H9 (cell line): ENCODE data around the gene C10orf143. TPM values are rescaled to one million over a fixed set of nuclear protein-coding genes. Genes with fewer than 3 reads are reported as not detected.

Source experiments
- DNase-seq: peaks from one replicate; pipeline ENCODE4 v3.0.0-alpha.2; 2017
- H2AFZ ChIP-seq: one replicate; pipeline ENCODE4 v1.6.1; 2013; ENCODE audit warnings: mild to moderate bottlenecking, low read length, control low read depth, moderate library complexity
- H2AK5ac ChIP-seq: 2 replicates; pipeline ENCODE4 v1.6.1; 2013; ENCODE audit warnings: low read length, control low read depth, mixed read lengths; ENCODE audit not compliant: insufficient read length
- H2BK120ac ChIP-seq: one replicate; pipeline ENCODE4 v1.6.1; 2013; ENCODE audit warnings: low read depth, mild to moderate bottlenecking, low read length, control low read depth, inconsistent platforms; ENCODE audit not compliant: poor library complexity, severe bottlenecking
- H2BK12ac ChIP-seq: 2 replicates; pipeline ENCODE4 v1.6.1; 2013; ENCODE audit warnings: low read length, control low read depth, mixed read lengths, low read depth; ENCODE audit not compliant: insufficient read length
- H2BK15ac ChIP-seq: 2 replicates; pipeline ENCODE4 v1.6.1; 2013; ENCODE audit warnings: low read depth, low read length, control low read depth
- H2BK20ac ChIP-seq: one replicate; pipeline ENCODE4 v1.6.1; 2013; ENCODE audit warnings: low read depth, mild to moderate bottlenecking, low read length, control low read depth, inconsistent platforms; ENCODE audit not compliant: poor library complexity, severe bottlenecking
- H2BK5ac ChIP-seq: 2 replicates; pipeline ENCODE4 v1.6.1; 2013; ENCODE audit warnings: low read length, control low read depth, mixed read lengths; ENCODE audit not compliant: insufficient read length
- H3K14ac ChIP-seq: 2 replicates; pipeline ENCODE4 v1.6.1; 2013; ENCODE audit warnings: low read length, control low read depth; ENCODE audit not compliant: insufficient read depth
- H3K18ac ChIP-seq: 2 replicates; pipeline ENCODE4 v1.6.1; 2013; ENCODE audit warnings: low read depth, mild to moderate bottlenecking, mixed read lengths, low read length, control low read depth; ENCODE audit not compliant: insufficient read length
- H3K23ac ChIP-seq: 2 replicates; pipeline ENCODE4 v1.6.1; 2013; ENCODE audit warnings: low read length, control low read depth, mixed read lengths, low read depth; ENCODE audit not compliant: insufficient read length
- H3K23me2 ChIP-seq: 2 replicates; pipeline ENCODE4 v1.6.1; 2013; ENCODE audit warnings: low read depth, mild to moderate bottlenecking, mixed read lengths, low read length, control low read depth; ENCODE audit not compliant: insufficient read length, poor library complexity, severe bottlenecking
- H3K27ac ChIP-seq: 2 replicates; pipeline ENCODE4 v1.5.1; 2013; ENCODE audit warnings: low read length, control low read depth, mixed read lengths, low read depth; ENCODE audit not compliant: insufficient read length
- H3K27me3 ChIP-seq: 2 replicates; pipeline ENCODE4 v1.6.1; 2013; ENCODE audit warnings: low read length, control low read depth, inconsistent platforms; ENCODE audit not compliant: insufficient read depth
- H3K4ac ChIP-seq: 2 replicates; pipeline ENCODE4 v1.6.1; 2013; ENCODE audit warnings: low read depth, mild to moderate bottlenecking, control low read depth, inconsistent platforms, low read length, moderate library complexity
- H3K4me1 ChIP-seq: 2 replicates; pipeline ENCODE4 v1.6.1; 2013; ENCODE audit warnings: low read length, control low read depth, inconsistent platforms; ENCODE audit not compliant: insufficient read depth
- H3K4me2 ChIP-seq: 2 replicates; pipeline ENCODE4 v1.6.1; 2013; ENCODE audit warnings: low read length, control low read depth, mixed read lengths; ENCODE audit not compliant: insufficient read length, insufficient read depth
- H3K56ac ChIP-seq: 2 replicates; pipeline ENCODE4 v1.6.1; 2013; ENCODE audit warnings: low read depth, mild to moderate bottlenecking, mixed read lengths, low read length, control low read depth; ENCODE audit not compliant: insufficient read length
- H3K79me1 ChIP-seq: 2 replicates; pipeline ENCODE4 v1.6.1; 2013; ENCODE audit warnings: low read depth, mild to moderate bottlenecking, moderate library complexity, low read length, control low read depth, inconsistent platforms; ENCODE audit not compliant: insufficient read depth, poor library complexity, severe bottlenecking
- H3K79me2 ChIP-seq: 2 replicates; pipeline ENCODE4 v1.6.1; 2013; ENCODE audit warnings: low read length, control low read depth, inconsistent platforms; ENCODE audit not compliant: insufficient read depth
- H3K9ac ChIP-seq: 2 replicates; pipeline ENCODE4 v1.6.1; 2013; ENCODE audit warnings: low read length, control low read depth, mixed read lengths; ENCODE audit not compliant: insufficient read length; ENCODE audit errors: extremely low read depth
- H3K9me3 ChIP-seq: one replicate; pipeline ENCODE4 v1.6.1; 2013; ENCODE audit warnings: low read depth, low read length, inconsistent platforms; ENCODE audit not compliant: control insufficient read depth
- H3T11ph ChIP-seq: one replicate; pipeline ENCODE4 v1.6.1; 2013; ENCODE audit warnings: mild to moderate bottlenecking, low read length, control low read depth, inconsistent platforms
- H4K20me1 ChIP-seq: one replicate; pipeline ENCODE4 v1.6.1; 2013; ENCODE audit not compliant: control insufficient read depth, insufficient read length, insufficient read depth
- H4K5ac ChIP-seq: 2 replicates; pipeline ENCODE4 v1.6.1; 2013; ENCODE audit warnings: low read depth, mild to moderate bottlenecking, mixed read lengths, low read length, control low read depth; ENCODE audit not compliant: insufficient read length
- H4K8ac ChIP-seq: replicated peaks from 2 replicates; pipeline ENCODE4 v1.6.1; 2013; ENCODE audit warnings: low read length, control low read depth, mixed read lengths, low read depth; ENCODE audit not compliant: insufficient read length
- H4K91ac ChIP-seq: 2 replicates; pipeline ENCODE4 v1.6.1; 2013; ENCODE audit warnings: low read depth, mild to moderate bottlenecking, moderate library complexity, mixed read lengths, low read length, control low read depth; ENCODE audit not compliant: insufficient read length
- H3K27ac Mint-ChIP-seq, 3 experiments: 2 replicates in 2 of 3; 3 replicates in 1 of 3; pipeline ENCODE4 v1.8.0; 2020 to 2021; ENCODE audit warnings: mixed read lengths in 3 of 3, mild to moderate bottlenecking in 1 of 3, moderate library complexity in 1 of 3
- H3K27me3 Mint-ChIP-seq: 2 replicates; pipeline ENCODE4 v1.8.0; 2021; ENCODE audit warnings: low read depth, mild to moderate bottlenecking, moderate library complexity, mixed read lengths
- H3K36me3 Mint-ChIP-seq, 3 experiments: 2 replicates in 2 of 3; 3 replicates in 1 of 3; pipeline ENCODE4 v1.8.0; 2020 to 2021; ENCODE audit warnings: low read depth in 3 of 3, mixed read lengths in 3 of 3; ENCODE audit not compliant: insufficient read depth in 1 of 3
- H3K4me1 Mint-ChIP-seq, 2 experiments: 2 replicates each; pipeline ENCODE4 v1.8.0; 2020; ENCODE audit warnings: mixed read lengths in 2 of 2
- H3K4me3 Mint-ChIP-seq, 2 experiments: 2 replicates in 1 of 2; 3 replicates in 1 of 2; pipeline ENCODE4 v1.8.0; 2020 to 2021; ENCODE audit warnings: mild to moderate bottlenecking in 2 of 2, mixed read lengths in 2 of 2, moderate library complexity in 1 of 2
- H3K9me3 Mint-ChIP-seq, 2 experiments: 2 replicates in 1 of 2; 3 replicates in 1 of 2; pipeline ENCODE4 v1.8.0; 2020; ENCODE audit warnings: mild to moderate bottlenecking in 2 of 2, mixed read lengths in 2 of 2, moderate library complexity in 1 of 2
- WGBS: extraction: QIAGEN DNeasy Blood & Tissue Kit; methylation state at CpG from one replicate; pipeline ENCODE4 v1.1.7; 2013; ENCODE audit warnings: missing lambda C conversion rate, low lambda C conversion rate, mixed read lengths; ENCODE audit not compliant: insufficient read length; ENCODE audit errors: extremely low coverage; 5-methylcytosine and 5-hydroxymethylcytosine counted together
- total RNA-seq: library from RNA; stranded (reverse); gene quantifications from 2 replicates; pipeline ENCODE4 v1.2.1, GENCODE V29; 2021
- TF ChIP-seq, protein P1 (sequence below): fragments of 200-600 bp; sonication (generic); conservative IDR thresholded peaks from 3 replicates; pipeline ENCODE4 v1.8.0; 2021; ENCODE audit warnings: antibody characterized with exemption, mild to moderate bottlenecking

The C10orf143 gene
- total RNA-seq, 1 experiment from 2014 or later = 0.94 TPM

DNA sequence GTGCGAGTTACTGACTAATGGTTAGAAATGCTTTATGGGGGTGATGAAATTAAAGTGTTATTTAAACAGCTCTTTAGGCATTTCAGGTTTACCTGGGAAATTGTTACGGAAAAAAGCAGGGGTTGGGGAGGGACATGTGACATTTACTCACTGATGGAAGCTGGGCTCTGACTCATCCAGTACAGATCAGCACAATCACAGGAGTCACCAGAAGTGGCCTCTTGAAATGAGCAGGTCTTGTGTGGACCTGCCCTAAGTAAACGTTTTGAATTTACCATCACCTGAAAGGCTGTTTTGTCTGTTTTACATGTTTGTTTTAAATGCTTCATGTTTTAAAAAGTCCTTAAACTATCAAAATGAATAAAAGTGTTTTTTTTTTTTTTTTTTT lies 27.8 kb upstream of the C10orf143 start:
- peaks cover 22 to 26% of the 10 kb centered on the region in 2 experiments for H3K4me1 Mint-ChIP-seq
- H3K36me3 Mint-ChIP-seq = peaks cover 8 to 32% (median 15%) of the 10 kb centered on the region in 3 experiments
- Histone ChIP-seq H3K27ac (no peak overlapping the region), H3K18ac (no peak overlapping the region), H3K4ac (no peak overlapping the region), H4K5ac (no peak overlapping the region), H3K27me3 (no peaks in the 10 kb centered on the region), H2BK20ac (no peak overlapping the region), H3K4me2 (no peak overlapping the region), H2BK120ac (no peak overlapping the region), H3K4me1 (peaks cover 7% of the 10 kb centered on the region; the same call in 1 of the 2 replicates), H3K9ac (no peak overlapping the region), H2BK15ac (no peak overlapping the region), H3K56ac (no peak overlapping the region), H4K20me1 (no peaks in the 10 kb centered on the region), H3K23me2 (peaks cover 10% of the 10 kb centered on the region), H3K79me1 (peaks cover 10% of the 10 kb centered on the region), H2BK12ac (no peak overlapping the region), H3T11ph (no peak overlapping the region), H4K91ac (no peak overlapping the region), H2BK5ac (no peak overlapping the region), H3K14ac (no peak overlapping the region), H3K9me3 (no peaks in the 10 kb centered on the region), H2AFZ (no peak overlapping the region), H3K79me2 (peaks cover 43% of the 10 kb centered on the region; the same call in 1 of the 2 replicates), H3K23ac (no peak overlapping the region), H4K8ac (no peak overlapping the region), H2AK5ac (no peak overlapping the region)
- no peaks in the 10 kb centered on the region for H3K9me3 Mint-ChIP-seq
- no CpG with 5 or more reads among the region's 3 CpGs for WGBS
- DNase-seq = no peak
- H3K4me3 Mint-ChIP-seq = peak overlapping the region; percentile 91 to 93
- H3K27ac Mint-ChIP-seq = peak overlapping the region in 2 of 3 experiments; percentile 32 to 76; a peak in 3 of 7 replicates
- TF ChIP-seq, protein P1, sequence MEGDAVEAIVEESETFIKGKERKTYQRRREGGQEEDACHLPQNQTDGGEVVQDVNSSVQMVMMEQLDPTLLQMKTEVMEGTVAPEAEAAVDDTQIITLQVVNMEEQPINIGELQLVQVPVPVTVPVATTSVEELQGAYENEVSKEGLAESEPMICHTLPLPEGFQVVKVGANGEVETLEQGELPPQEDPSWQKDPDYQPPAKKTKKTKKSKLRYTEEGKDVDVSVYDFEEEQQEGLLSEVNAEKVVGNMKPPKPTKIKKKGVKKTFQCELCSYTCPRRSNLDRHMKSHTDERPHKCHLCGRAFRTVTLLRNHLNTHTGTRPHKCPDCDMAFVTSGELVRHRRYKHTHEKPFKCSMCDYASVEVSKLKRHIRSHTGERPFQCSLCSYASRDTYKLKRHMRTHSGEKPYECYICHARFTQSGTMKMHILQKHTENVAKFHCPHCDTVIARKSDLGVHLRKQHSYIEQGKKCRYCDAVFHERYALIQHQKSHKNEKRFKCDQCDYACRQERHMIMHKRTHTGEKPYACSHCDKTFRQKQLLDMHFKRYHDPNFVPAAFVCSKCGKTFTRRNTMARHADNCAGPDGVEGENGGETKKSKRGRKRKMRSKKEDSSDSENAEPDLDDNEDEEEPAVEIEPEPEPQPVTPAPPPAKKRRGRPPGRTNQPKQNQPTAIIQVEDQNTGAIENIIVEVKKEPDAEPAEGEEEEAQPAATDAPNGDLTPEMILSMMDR = no peak
- H3K27me3 Mint-ChIP-seq = peaks cover 5% of the 10 kb centered on the region
